ENCODE data around the gene FMNL2. TPM values are rescaled to one million over a fixed set of nuclear protein-coding genes. Genes with fewer than 3 reads are reported as not detected.

Gene FMNL2
- total RNA-seq, 1 experiment from 2014 or later: 33.6 TPM

DNA sequence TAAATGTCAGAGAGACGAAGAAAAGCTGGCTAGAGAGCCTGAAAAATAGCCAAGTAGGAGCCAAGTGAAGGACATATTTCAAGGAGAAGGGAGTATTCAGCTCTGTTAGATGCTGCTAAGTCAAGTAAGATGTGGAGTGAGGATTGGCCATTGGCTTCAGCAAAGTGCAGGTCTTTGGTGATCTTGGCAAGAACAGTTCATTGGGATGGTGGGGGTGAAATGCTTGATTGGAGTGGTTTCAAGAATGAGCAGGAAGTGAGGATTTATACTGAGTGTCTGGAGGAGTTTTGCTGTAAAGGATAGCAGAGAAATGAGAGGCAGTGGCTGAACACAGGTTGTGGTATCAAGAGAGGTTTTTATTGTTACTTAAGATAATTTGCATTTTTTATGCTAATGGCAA is 242.6 kb downstream of the FMNL2 start:
- TF ChIP-seq, protein P1, sequence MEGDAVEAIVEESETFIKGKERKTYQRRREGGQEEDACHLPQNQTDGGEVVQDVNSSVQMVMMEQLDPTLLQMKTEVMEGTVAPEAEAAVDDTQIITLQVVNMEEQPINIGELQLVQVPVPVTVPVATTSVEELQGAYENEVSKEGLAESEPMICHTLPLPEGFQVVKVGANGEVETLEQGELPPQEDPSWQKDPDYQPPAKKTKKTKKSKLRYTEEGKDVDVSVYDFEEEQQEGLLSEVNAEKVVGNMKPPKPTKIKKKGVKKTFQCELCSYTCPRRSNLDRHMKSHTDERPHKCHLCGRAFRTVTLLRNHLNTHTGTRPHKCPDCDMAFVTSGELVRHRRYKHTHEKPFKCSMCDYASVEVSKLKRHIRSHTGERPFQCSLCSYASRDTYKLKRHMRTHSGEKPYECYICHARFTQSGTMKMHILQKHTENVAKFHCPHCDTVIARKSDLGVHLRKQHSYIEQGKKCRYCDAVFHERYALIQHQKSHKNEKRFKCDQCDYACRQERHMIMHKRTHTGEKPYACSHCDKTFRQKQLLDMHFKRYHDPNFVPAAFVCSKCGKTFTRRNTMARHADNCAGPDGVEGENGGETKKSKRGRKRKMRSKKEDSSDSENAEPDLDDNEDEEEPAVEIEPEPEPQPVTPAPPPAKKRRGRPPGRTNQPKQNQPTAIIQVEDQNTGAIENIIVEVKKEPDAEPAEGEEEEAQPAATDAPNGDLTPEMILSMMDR (IDR thresholded peaks at IDR 0.05): no peak
- TF ChIP-seq TCF7L2 (IDR thresholded peaks at IDR 0.05; ENCODE audit: low read depth, low read length) (no peak), POLR2AphosphoS5 (IDR thresholded peaks at IDR 0.05; ENCODE audit: low read depth, low read length) (no peak), SIN3A (IDR thresholded peaks at IDR 0.05; ENCODE audit: borderline replicate concordance, insufficient read depth, low read depth, low read length) (no peak)
- TF ChIP-seq, protein P2, sequence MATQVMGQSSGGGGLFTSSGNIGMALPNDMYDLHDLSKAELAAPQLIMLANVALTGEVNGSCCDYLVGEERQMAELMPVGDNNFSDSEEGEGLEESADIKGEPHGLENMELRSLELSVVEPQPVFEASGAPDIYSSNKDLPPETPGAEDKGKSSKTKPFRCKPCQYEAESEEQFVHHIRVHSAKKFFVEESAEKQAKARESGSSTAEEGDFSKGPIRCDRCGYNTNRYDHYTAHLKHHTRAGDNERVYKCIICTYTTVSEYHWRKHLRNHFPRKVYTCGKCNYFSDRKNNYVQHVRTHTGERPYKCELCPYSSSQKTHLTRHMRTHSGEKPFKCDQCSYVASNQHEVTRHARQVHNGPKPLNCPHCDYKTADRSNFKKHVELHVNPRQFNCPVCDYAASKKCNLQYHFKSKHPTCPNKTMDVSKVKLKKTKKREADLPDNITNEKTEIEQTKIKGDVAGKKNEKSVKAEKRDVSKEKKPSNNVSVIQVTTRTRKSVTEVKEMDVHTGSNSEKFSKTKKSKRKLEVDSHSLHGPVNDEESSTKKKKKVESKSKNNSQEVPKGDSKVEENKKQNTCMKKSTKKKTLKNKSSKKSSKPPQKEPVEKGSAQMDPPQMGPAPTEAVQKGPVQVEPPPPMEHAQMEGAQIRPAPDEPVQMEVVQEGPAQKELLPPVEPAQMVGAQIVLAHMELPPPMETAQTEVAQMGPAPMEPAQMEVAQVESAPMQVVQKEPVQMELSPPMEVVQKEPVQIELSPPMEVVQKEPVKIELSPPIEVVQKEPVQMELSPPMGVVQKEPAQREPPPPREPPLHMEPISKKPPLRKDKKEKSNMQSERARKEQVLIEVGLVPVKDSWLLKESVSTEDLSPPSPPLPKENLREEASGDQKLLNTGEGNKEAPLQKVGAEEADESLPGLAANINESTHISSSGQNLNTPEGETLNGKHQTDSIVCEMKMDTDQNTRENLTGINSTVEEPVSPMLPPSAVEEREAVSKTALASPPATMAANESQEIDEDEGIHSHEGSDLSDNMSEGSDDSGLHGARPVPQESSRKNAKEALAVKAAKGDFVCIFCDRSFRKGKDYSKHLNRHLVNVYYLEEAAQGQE (IDR thresholded peaks at IDR 0.05; ENCODE audit: insufficient read depth in 1 of 2, low read depth in 2 of 2, low read length in 1 of 2): no peak
- Histone ChIP-seq H3K9me3 (ENCODE audit: control insufficient read depth, insufficient read depth, low read depth, low read length) (no peaks in the 10 kb centered on the region), H3K4me3 (ENCODE audit: low read depth in 2 of 2, low read length in 2 of 2) (no peak overlapping the region), H3K27me3 (ENCODE audit: control insufficient read depth, insufficient read depth, low read length) (no peaks in the 10 kb centered on the region), H3K27ac (ENCODE audit: low read length) (no peak overlapping the region), H3K36me3 (ENCODE audit: control insufficient read depth, insufficient read depth, low read length) (peaks cover 2% of the 10 kb centered on the region; the same call in 1 of the 2 replicates), H3K4me1 (ENCODE audit: control insufficient read depth, insufficient read depth, low read length) (no peaks in the 10 kb centered on the region)
- POLR2A ChIA-PET: no interaction called here
- no TSS peak for BruUV-seq (replicated peaks)
- CTCF ChIA-PET: no interaction called here
- no peak for DNase-seq (ENCODE audit: low read depth, low spot score)
- in situ Hi-C loops (cut with HindIII; ENCODE audit: low pct_unique_long_range_greater_than_20kb, low sequenced_read_pairs) (no loop called here), intact Hi-C loops (cut with micrococcal nuclease; ENCODE audit: unreplicated experiment) (no loop called here)
- ATAC-seq: no peak

DNA sequence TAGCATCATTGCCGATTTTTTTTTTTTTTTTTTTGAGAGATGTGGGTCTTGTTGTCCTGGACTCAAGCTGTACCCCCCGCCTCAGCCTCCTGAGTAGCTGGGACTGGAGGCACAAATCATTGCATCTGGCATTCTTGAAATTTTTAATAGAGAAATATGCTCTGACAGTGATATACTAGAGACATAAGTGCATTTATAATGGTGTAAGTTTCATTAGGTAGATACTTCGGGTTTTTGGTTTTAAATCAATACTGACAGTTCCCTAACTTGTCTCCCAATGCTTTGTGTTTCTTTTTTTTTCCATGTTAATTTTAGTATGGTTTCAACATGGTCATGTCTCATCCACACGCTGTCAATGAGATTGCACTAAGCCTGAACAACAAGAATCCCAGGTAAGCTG is 243.6 kb downstream of the FMNL2 start:
- ChIA-PET POLR2A (interaction anchor here (0.7 kb wide), 1 partner anchor 90 kb away, joined by 5 read pairs; no protein-coding TSS in a partner anchor), CTCF (interaction anchor here (0.6 kb wide), 1 partner anchor 11 kb away, joined by 6 read pairs; no protein-coding TSS in a partner anchor)
- no peak for DNase-seq (ENCODE audit: low read depth, low spot score)
- intact Hi-C loops (cut with micrococcal nuclease; ENCODE audit: unreplicated experiment) (no loop called here), in situ Hi-C loops (cut with HindIII; ENCODE audit: low pct_unique_long_range_greater_than_20kb, low sequenced_read_pairs) (no loop called here)
- ATAC-seq: no peak
- Histone ChIP-seq H3K9me3 (ENCODE audit: control insufficient read depth, insufficient read depth, low read depth, low read length) (no peaks in the 10 kb centered on the region), H3K4me3 (ENCODE audit: low read depth in 2 of 2, low read length in 2 of 2) (no peak overlapping the region), H3K4me1 (ENCODE audit: control insufficient read depth, insufficient read depth, low read length) (no peaks in the 10 kb centered on the region), H3K27ac (ENCODE audit: low read length) (no peak overlapping the region), H3K27me3 (ENCODE audit: control insufficient read depth, insufficient read depth, low read length) (no peaks in the 10 kb centered on the region), H3K36me3 (ENCODE audit: control insufficient read depth, insufficient read depth, low read length) (peaks cover 2% of the 10 kb centered on the region; the same call in 1 of the 2 replicates)
- TF ChIP-seq, protein P2 (IDR thresholded peaks at IDR 0.05; ENCODE audit: insufficient read depth in 1 of 2, low read depth in 2 of 2, low read length in 1 of 2): no peak
- TF ChIP-seq POLR2AphosphoS5 (IDR thresholded peaks at IDR 0.05; ENCODE audit: low read depth, low read length) (no peak), TCF7L2 (IDR thresholded peaks at IDR 0.05; ENCODE audit: low read depth, low read length) (no peak), SIN3A (IDR thresholded peaks at IDR 0.05; ENCODE audit: borderline replicate concordance, insufficient read depth, low read depth, low read length) (no peak)
- TF ChIP-seq, protein P1 (IDR thresholded peaks at IDR 0.05): no peak
- no TSS peak for BruUV-seq (replicated peaks)

Measured in Panc1 (cell line).